HepG2 (cell line): ENCODE measurements around the gene GON7. TPM values are rescaled to one million over a fixed set of nuclear protein-coding genes. Genes with fewer than 3 reads are reported as not detected.

Experiments
- ATAC-seq: fragments of 200-7000 bp; cut with Tn5 transposase; 3 replicates; pipeline ENCODE4 v1.9.1; 2020; ENCODE audit warnings: mild to moderate bottlenecking, moderate library complexity
- BruUV-seq: library from RNA; stranded (reverse); fragments of 400-500 nt; replicated peaks from 2 replicates; lab custom pipeline; 2021; lab: Mats Ljungman, UMichigan
- CTCF ChIA-PET: fragments of 300-600 bp; formaldehyde crosslinking; extraction: SDS; loops from one replicate; lab custom pipeline; 2021; ENCODE audit warnings: low total read pairs, inconsistent platforms, low intra/inter-chr PET ratio; lab: Yijun Ruan, JAX
- POLR2A ChIA-PET: fragments of 350-600 bp; sonication (Branson Sonifier 250); formaldehyde crosslinking; loops from one replicate; lab custom pipeline; 2020; ENCODE audit warnings: antibody characterized with exemption, inconsistent platforms; lab: Yijun Ruan, JAX
- DNase-seq: peaks from one replicate; pipeline ENCODE4 v3.0.0-alpha.2; 2015; ENCODE audit warnings: low spot score
- FAIRE-seq: peaks from 3 replicates; lab custom pipeline; 2011; peaks lifted over from hg19 to GRCh38; lab: Jason Lieb, UNC
- H2AFZ ChIP-seq: one replicate; pipeline ENCODE4 v1.6.1; 2011; ENCODE audit warnings: low read length, inconsistent platforms
- H3K27ac ChIP-seq: fragments of 300-600 bp; 3 replicates; pipeline ENCODE4 v1.8.0; 2011; ENCODE audit warnings: mixed run types, mild to moderate bottlenecking, mixed read lengths, low read length, inconsistent platforms; ENCODE audit not compliant: insufficient read depth; ENCODE audit errors: extremely low read length
- H3K27me3 ChIP-seq, 2 experiments: fragments of 200-600 bp in 1 of 2; 2 replicates in 1 of 2; 3 replicates in 1 of 2; pipeline versions ENCODE4 v1.6.0 to v1.8.0; 2011; ENCODE audit warnings: low read length in 2 of 2, mild to moderate bottlenecking in 2 of 2, moderate library complexity in 2 of 2, inconsistent platforms in 1 of 2; ENCODE audit not compliant: insufficient read depth in 2 of 2, control insufficient read depth in 1 of 2
- H3K36me3 ChIP-seq, 2 experiments: fragments of 200-600 bp in 1 of 2; replicated peaks in 1 of 2; 2 replicates in 1 of 2; 3 replicates in 1 of 2; pipeline versions ENCODE4 v1.5.1 to v1.8.0; 2011; ENCODE audit warnings: low read length in 2 of 2, inconsistent platforms in 1 of 2; ENCODE audit not compliant: insufficient read depth in 2 of 2, control insufficient read depth in 1 of 2
- H3K4me1 ChIP-seq: 2 replicates; pipeline ENCODE4 v1.5.1; 2012; ENCODE audit warnings: low read length, inconsistent platforms; ENCODE audit not compliant: insufficient read depth
- H3K4me2 ChIP-seq: 2 replicates; pipeline ENCODE4 v1.6.0; 2011; ENCODE audit warnings: low read depth, low read length, inconsistent platforms
- H3K4me3 ChIP-seq, 3 experiments: fragments of 200-600 bp in 1 of 3; sonication (generic), shearing (Covaris generic) in 1 of 3; replicated peaks in 1 of 3; 2 replicates each; pipeline ENCODE4 v1.5.1; 2011 to 2016; ENCODE audit warnings: low read length in 3 of 3, inconsistent platforms in 2 of 3, low read depth in 2 of 3, mild to moderate bottlenecking in 2 of 3, control low read depth in 1 of 3, mixed read lengths in 1 of 3; ENCODE audit not compliant: insufficient read depth in 1 of 3
- H3K79me2 ChIP-seq: one replicate; pipeline ENCODE4 v1.6.1; 2011; ENCODE audit warnings: low read length, inconsistent platforms; ENCODE audit not compliant: insufficient read depth
- H3K9ac ChIP-seq: 2 replicates; pipeline ENCODE4 v1.6.0; 2011; ENCODE audit warnings: mild to moderate bottlenecking, low read depth, low read length, inconsistent platforms; ENCODE audit not compliant: insufficient read depth
- H3K9me3 ChIP-seq: 2 replicates; pipeline ENCODE4 v1.5.1; 2012; ENCODE audit warnings: mild to moderate bottlenecking, low read length
- H4K20me1 ChIP-seq: 2 replicates; pipeline ENCODE4 v1.6.0; 2011; ENCODE audit warnings: inconsistent platforms, mild to moderate bottlenecking, low read length, moderate library complexity; ENCODE audit not compliant: insufficient read depth
- CEBPB ChIP-seq: IDR thresholded peaks from 2 replicates; pipeline ENCODE4 v1.6.1; 2011; ENCODE audit warnings: low read depth, low read length, improper control_type of control experiment, borderline replicate concordance
- CEBPG ChIP-seq: IDR thresholded peaks from 2 replicates; pipeline ENCODE4 v1.6.1; 2016
- HOXA3 ChIP-seq: sonication (generic); formaldehyde crosslinking; IDR thresholded peaks from 2 replicates; pipeline ENCODE4 v1.5.0; 2020; ENCODE audit warnings: missing genetic modification reagents
- NR2C2 ChIP-seq: sonication (generic); formaldehyde crosslinking; IDR thresholded peaks from 2 replicates; pipeline ENCODE4 v1.4.0; 2020; ENCODE audit warnings: missing genetic modification reagents, mild to moderate bottlenecking, moderate library complexity, borderline replicate concordance
- PBX2 ChIP-seq: IDR thresholded peaks from 2 replicates; pipeline ENCODE4 v1.6.1; 2016; ENCODE audit warnings: control low read depth
- PRDM10 ChIP-seq: sonication (generic); formaldehyde crosslinking; IDR thresholded peaks from 2 replicates; pipeline ENCODE4 v1.4.0; 2020; ENCODE audit warnings: low read depth, missing genetic modification reagents
- TBP ChIP-seq: sonication (generic); formaldehyde crosslinking; IDR thresholded peaks from 2 replicates; pipeline ENCODE4 v1.5.0; 2020; ENCODE audit warnings: missing genetic modification reagents
- TEAD3 ChIP-seq: optimal IDR thresholded peaks from 2 replicates; pipeline ENCODE3; 2016; ENCODE audit warnings: borderline replicate concordance
- YY1 ChIP-seq: IDR thresholded peaks from 2 replicates; pipeline ENCODE4 v1.6.1; 2011; ENCODE audit warnings: low read length, low read depth, moderate library complexity, mild to moderate bottlenecking; ENCODE audit not compliant: insufficient read depth, insufficient replicate concordance
- ZEB1 ChIP-seq: IDR thresholded peaks from 2 replicates; pipeline ENCODE4 v1.6.1; 2012; ENCODE audit warnings: mild to moderate bottlenecking, low read depth, inconsistent platforms; ENCODE audit not compliant: insufficient replicate concordance
- ZNF292 ChIP-seq: sonication (generic); formaldehyde crosslinking; IDR thresholded peaks from 2 replicates; pipeline ENCODE4 v1.8.1; 2022; ENCODE audit warnings: mild to moderate bottlenecking, low read depth, missing genetic modification reagents, borderline replicate concordance
- ZNF724P ChIP-seq: sonication (generic); formaldehyde crosslinking; IDR thresholded peaks from 2 replicates; pipeline ENCODE4 v1.8.0; 2022; ENCODE audit warnings: missing genetic modification reagents, borderline replicate concordance
- WGBS: methylation state at CpG from one replicate; pipeline ENCODE4 v1.1.6; 2017; ENCODE audit warnings: low lambda C conversion rate; 5-methylcytosine and 5-hydroxymethylcytosine counted together
- in situ Hi-C: cut with HindIII; loops from 2 replicates; pipeline ENCODE4 v1.10.0; 2017; ENCODE audit warnings: low pct_unique_long_range_greater_than_20kb; ENCODE audit not compliant: extremely low pct_ligation_motif_present
- intact Hi-C: fragments of 100-400 bp; cut with micrococcal nuclease; formaldehyde crosslinking; loops from one replicate; pipeline ENCODE4 v1.10.0; 2022; ENCODE audit not compliant: unreplicated experiment
- polyA plus RNA-seq, 8 experiments: library from polyadenylated mRNA; depleted of rRNA in 3 of 8; stranded (reverse) in 7 of 8; unstranded in 1 of 8; fragments of >200 nt; fragmentation: Illumina TruSeq in 4 of 8; extraction: Trizol in 4 of 8; gene quantifications; 2 replicates each; pipeline versions ENCODE4 v1.2.1 to v1.2.3, GENCODE V29; 2011 to 2016; ENCODE audit warnings: low read depth in 4 of 8, missing spikeins in 1 of 8, mixed read lengths in 1 of 8; ENCODE audit not compliant: insufficient read depth in 1 of 8
- total RNA-seq, 5 experiments: library from RNA; depleted of rRNA; stranded (reverse); fragments of >200 nt; fragmentation: Illumina TruSeq; extraction: Trizol; gene quantifications; 2 replicates each; pipeline ENCODE4 v1.2.3, GENCODE V29; 2016; ENCODE audit warnings: low read depth in 1 of 5

GON7 gene
- total and polyA plus RNA-seq, 2 of the 13 experiments (the other 11 are each of a cell fraction or from before 2014, with no cell fraction given): 11.9 to 28.0 TPM

- WGBS: 87% methylated on average over 5 of the region's 5 CpGs
- Histone ChIP-seq H3K4me1 (peaks cover 15% of the 10 kb centered on the region), H3K27ac (no peak overlapping the region), H3K27me3 (no peaks in the 10 kb centered on the region), H3K9ac (no peak overlapping the region), H4K20me1 (no peaks in the 10 kb centered on the region), H3K4me2 (no peak overlapping the region), H3K79me2 (peaks cover 2% of the 10 kb centered on the region), H3K9me3 (no peaks in the 10 kb centered on the region), H3K36me3 (no peaks in the 10 kb centered on the region), H2AFZ (no peak overlapping the region), H3K4me3 (no peak overlapping the region)
- FAIRE-seq (peak; percentile 52), ATAC-seq (peak; percentile 73), DNase-seq (peak; percentile 43)
- TF ChIP-seq ZNF292 (CRISPR knock-in tag): 0 out of 2 replicates have a peak, but pooled peaks have one; percentile 40
- peak; percentile 83 for TF ChIP-seq CEBPG (CRISPR knock-in tag)
- peak; percentile 24; the same call in 1 of the 2 replicates for TF ChIP-seq PBX2
- peak; percentile 53 for TF ChIP-seq TEAD3 (CRISPR knock-in tag)
- TF ChIP-seq NR2C2: no peak
- TF ChIP-seq ZEB1: peak; percentile 36
- TF ChIP-seq YY1: no peak
- TF ChIP-seq TBP (CRISPR knock-in tag): no peak
- 0 out of 2 replicates have a peak, but pooled peaks have one; percentile 18 for TF ChIP-seq HOXA3 (CRISPR knock-in tag)
- no peak for TF ChIP-seq ZNF724P (CRISPR knock-in tag)
- no peak for TF ChIP-seq PRDM10
- TF ChIP-seq CEBPB: peak; percentile 93
- no TSS peak for BruUV-seq
- intact Hi-C loops: no loop called here
- POLR2A ChIA-PET: no interaction called here
- in situ Hi-C loops: no loop called here
- CTCF ChIA-PET: no interaction called here
These were observed 6.3 kb downstream of the GON7 start for GRCh38 chr14:93200553-93200952.
